K562 (cell line): Measurements from ENCODE around the gene ABCA3. TPM values are rescaled to one million over a fixed set of nuclear protein-coding genes. Genes with fewer than 3 reads are reported as not detected.
A peak's percentile ranks its signal among the peaks of the same experiment; 100 is the strongest.

Experiments used
- ATAC-seq: fragments of 200-7000 bp; cut with Tn5 transposase; 3 replicates; pipeline ENCODE4 v1.9.1; 2020; ENCODE audit warnings: moderate library complexity
- BruUV-seq: library from RNA; stranded (reverse); fragments of 400-500 nt; replicated peaks from 2 replicates; lab custom pipeline; 2021; lab: Mats Ljungman, UMichigan
- CTCF ChIA-PET: fragments of 300-600 bp; formaldehyde crosslinking; extraction: SDS; loops from one replicate; lab custom pipeline; 2021; ENCODE audit warnings: low intra/inter-chr PET ratio; lab: Yijun Ruan, JAX
- POLR2A ChIA-PET: fragments of 300-600, 350-650 bp; sonication (Branson Sonifier 250); formaldehyde crosslinking; extraction: SDS; loops from one replicate; lab custom pipeline; 2021; ENCODE audit warnings: antibody characterized with exemption, inconsistent platforms; lab: Yijun Ruan, JAX
- DNase-seq, 4 experiments: peaks; one replicate each; pipeline versions ENCODE4 v3.0.0 to v3.0.0-alpha.2; 2011 to 2018; ENCODE audit warnings: low spot score in 3 of 4, mixed read lengths in 3 of 4; ENCODE audit errors: extremely low read depth in 1 of 4
- FAIRE-seq: peaks from 2 replicates; lab custom pipeline; 2011; peaks lifted over from hg19 to GRCh38; lab: Jason Lieb, UNC
- H2AFZ ChIP-seq: 2 replicates; pipeline ENCODE4 v1.6.0; 2011; ENCODE audit warnings: low read depth, low read length, control low read depth, inconsistent platforms
- H3K27ac ChIP-seq: fragments of 200-600 bp; 3 replicates; pipeline ENCODE4 v1.8.0; 2011; ENCODE audit warnings: low read depth, mild to moderate bottlenecking, control low read depth, inconsistent platforms, low read length, moderate library complexity, mixed read lengths; ENCODE audit errors: extremely low read depth
- H3K27me3 ChIP-seq, 2 experiments: fragments of 300-600 bp in 1 of 2; 2 replicates in 1 of 2; 3 replicates in 1 of 2; pipeline versions ENCODE4 v1.6.0 to v1.8.0; 2011; ENCODE audit warnings: inconsistent platforms in 2 of 2, low read length in 2 of 2, mild to moderate bottlenecking in 1 of 2, mixed read lengths in 1 of 2, moderate library complexity in 1 of 2; ENCODE audit not compliant: control insufficient read depth in 2 of 2, insufficient read depth in 2 of 2
- H3K36me3 ChIP-seq: fragments of 300-600 bp; 3 replicates; pipeline ENCODE4 v1.8.0; 2011; ENCODE audit warnings: mild to moderate bottlenecking, low read length, inconsistent platforms; ENCODE audit not compliant: control insufficient read depth, insufficient read depth
- H3K4me1 ChIP-seq, 2 experiments: fragments of 200-600 bp in 1 of 2; replicated peaks in 1 of 2; 2 replicates in 1 of 2; 3 replicates in 1 of 2; pipeline versions ENCODE4 v1.5.1 to v1.8.0; 2011; ENCODE audit warnings: inconsistent platforms in 2 of 2, low read length in 2 of 2, mild to moderate bottlenecking in 1 of 2, mixed read lengths in 1 of 2, moderate library complexity in 1 of 2; ENCODE audit not compliant: control insufficient read depth in 2 of 2, insufficient read depth in 2 of 2
- H3K4me2 ChIP-seq: 2 replicates; pipeline ENCODE4 v1.6.1; 2011; ENCODE audit warnings: low read length, control low read depth, inconsistent platforms, mixed read lengths; ENCODE audit not compliant: insufficient read depth
- H3K4me3 ChIP-seq: fragments of 200-600 bp; sonication (generic), shearing (Covaris generic); 2 replicates; pipeline ENCODE4 v1.5.1; 2016; ENCODE audit warnings: control low read depth, inconsistent platforms
- H3K79me2 ChIP-seq: fragments of 200-600 bp; 3 replicates; pipeline ENCODE4 v1.8.0; 2011; ENCODE audit warnings: low read length, inconsistent platforms; ENCODE audit not compliant: control insufficient read depth, insufficient read depth
- H3K9ac ChIP-seq, 2 experiments: 2 replicates each; pipeline versions ENCODE4 v1.6.0 to v1.6.1; 2011; ENCODE audit warnings: low read depth in 2 of 2, low read length in 2 of 2, control low read depth in 1 of 2, inconsistent platforms in 1 of 2, mild to moderate bottlenecking in 1 of 2, mixed read lengths in 1 of 2; ENCODE audit not compliant: insufficient read depth in 1 of 2
- H3K9me1 ChIP-seq: one replicate; pipeline ENCODE4 v1.6.0; 2011; ENCODE audit warnings: inconsistent platforms, mild to moderate bottlenecking, low read length, moderate library complexity; ENCODE audit not compliant: control insufficient read depth, insufficient read depth
- H3K9me3 ChIP-seq: replicated peaks from 2 replicates; pipeline ENCODE4 v1.5.1; 2011; ENCODE audit warnings: low read depth, low read length, inconsistent platforms; ENCODE audit not compliant: control insufficient read depth, insufficient read depth
- H4K20me1 ChIP-seq: replicated peaks from 2 replicates; pipeline ENCODE4 v1.6.1; 2011; ENCODE audit warnings: low read length, inconsistent platforms, mixed read lengths; ENCODE audit not compliant: control insufficient read depth, insufficient read depth
- BRD9 ChIP-seq: fragments of 450-650 bp; IDR thresholded peaks from 2 replicates; pipeline ENCODE4 v1.6.1; 2018; ENCODE audit warnings: low read depth; ENCODE audit not compliant: partially characterized antibody
- MLLT1 ChIP-seq, 2 experiments: fragments of 450-650 bp; IDR thresholded peaks; 2 replicates each; pipeline ENCODE4 v1.6.1; 2016
- NBN ChIP-seq: fragments of 450-650 bp; IDR thresholded peaks from 2 replicates; pipeline ENCODE4 v1.6.1; 2016; ENCODE audit warnings: low read depth, mild to moderate bottlenecking
- POLR2G ChIP-seq: fragments of 200-400 bp; formaldehyde crosslinking; IDR thresholded peaks from 2 replicates; pipeline ENCODE4 v1.6.1; 2017; ENCODE audit warnings: low read depth, mild to moderate bottlenecking, antibody characterized with exemption, low read length, moderate library complexity
- TAF9B ChIP-seq: fragments of 450-650 bp; IDR thresholded peaks from 2 replicates; pipeline ENCODE4 v1.6.1; 2018; ENCODE audit warnings: mild to moderate bottlenecking; ENCODE audit not compliant: partially characterized antibody
- ZNF23 ChIP-seq: fragments of 250-450 bp; sonication (Bioruptor Pico); IDR thresholded peaks from 2 replicates; pipeline ENCODE4 v1.4.0; 2020; ENCODE audit warnings: mild to moderate bottlenecking
- WGBS: fragments of 100-300 bp; shearing (Covaris generic); methylation state at CpG from one replicate; pipeline ENCODE4 v1.1.6; 2016; ENCODE audit warnings: low coverage, mixed read lengths; ENCODE audit not compliant: insufficient coverage; ENCODE audit errors: missing lambda C conversion rate; 5-methylcytosine and 5-hydroxymethylcytosine counted together
- in situ Hi-C: fragments of 300-500 bp; cut with MboI; formaldehyde crosslinking; loops from 4 replicates; pipeline ENCODE4 v1.15.0; 2018; ENCODE audit warnings: inconsistent platforms, mixed read lengths
- intact Hi-C: fragments of 100-400 bp; cut with micrococcal nuclease; formaldehyde crosslinking; loops from 2 replicates; pipeline ENCODE4 v1.14.2; 2022
- polyA plus RNA-seq, 8 experiments: library from polyadenylated mRNA; depleted of rRNA in 4 of 8; stranded (reverse) in 5 of 8; unstranded in 3 of 8; fragments of >200 nt; fragmentation: Nextera tagmentation in 2 of 8; fragmentation: Illumina TruSeq in 1 of 8; extraction: Ambion mirVana in 2 of 8; extraction: Trizol in 1 of 8; gene quantifications; 2 replicates each; pipeline versions ENCODE4 v1.2.1 to v1.2.3, GENCODE V29; 2011 to 2014; ENCODE audit warnings: inconsistent platforms in 1 of 8, missing spikeins in 1 of 8
- total RNA-seq, 7 experiments: library from RNA; depleted of rRNA in 6 of 7; stranded (reverse); fragments of >200 nt in 6 of 7; fragmentation: Illumina TruSeq in 2 of 7; extraction: Trizol in 2 of 7; gene quantifications; 2 replicates each; pipeline versions ENCODE4 v1.2.1 to v1.2.3, GENCODE V29; 2011 to 2021; ENCODE audit warnings: low replicate concordance in 1 of 7
- TF ChIP-seq, protein P1 (sequence below): fragments of 250-450 bp; sonication (Bioruptor Pico); IDR thresholded peaks from 2 replicates; pipeline ENCODE4 v1.8.0; 2021; ENCODE audit warnings: mild to moderate bottlenecking, moderate library complexity

The ABCA3 gene
- total and polyA plus RNA-seq, 9 of the 15 experiments (the other 6 are each of a cell fraction or from before 2014, with no cell fraction given): 0.66 to 23.7 (median 6.9) TPM

- Histone ChIP-seq H3K27me3 (no peaks in the 10 kb centered on the region), H3K27ac (no peak overlapping the region), H3K4me2 (no peak overlapping the region), H2AFZ (no peak overlapping the region), H3K9me1 (no peaks in the 10 kb centered on the region), H3K4me3 (no peak overlapping the region), H3K79me2 (no peaks in the 10 kb centered on the region), H4K20me1 (no peaks in the 10 kb centered on the region; the same call in 1 of the 2 replicates), H3K36me3 (peaks cover 49% of the 10 kb centered on the region; the same call in 2 of the 3 replicates), H3K4me1 (peaks cover 0 to 3% of the 10 kb centered on the region in 2 experiments; a peak in 2 of 5 replicates), H3K9ac (peak overlapping the region in 1 of 2 experiments; percentile 35; a peak in 1 of 4 replicates), H3K9me3 (no peaks in the 10 kb centered on the region)
- DNase-seq: no peak
- POLR2A ChIA-PET: interaction anchor here (0.6 kb wide), 1 partner anchor 256 kb away, joined by 3 read pairs; no protein-coding TSS in a partner anchor
- BruUV-seq: no TSS peak
- no peak for FAIRE-seq
- intact Hi-C loops (no loop called here), in situ Hi-C loops (no loop called here)
- CTCF ChIA-PET: no interaction called here
- TF ChIP-seq, protein P1, sequence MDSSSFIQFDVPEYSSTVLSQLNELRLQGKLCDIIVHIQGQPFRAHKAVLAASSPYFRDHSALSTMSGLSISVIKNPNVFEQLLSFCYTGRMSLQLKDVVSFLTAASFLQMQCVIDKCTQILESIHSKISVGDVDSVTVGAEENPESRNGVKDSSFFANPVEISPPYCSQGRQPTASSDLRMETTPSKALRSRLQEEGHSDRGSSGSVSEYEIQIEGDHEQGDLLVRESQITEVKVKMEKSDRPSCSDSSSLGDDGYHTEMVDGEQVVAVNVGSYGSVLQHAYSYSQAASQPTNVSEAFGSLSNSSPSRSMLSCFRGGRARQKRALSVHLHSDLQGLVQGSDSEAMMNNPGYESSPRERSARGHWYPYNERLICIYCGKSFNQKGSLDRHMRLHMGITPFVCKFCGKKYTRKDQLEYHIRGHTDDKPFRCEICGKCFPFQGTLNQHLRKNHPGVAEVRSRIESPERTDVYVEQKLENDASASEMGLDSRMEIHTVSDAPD (CRISPR knock-in tag): no peak
- TF ChIP-seq POLR2G: 0 out of 2 replicates have a peak, but pooled peaks have one; percentile 48
- TF ChIP-seq NBN: no peak
- no peak for TF ChIP-seq MLLT1 (IDR thresholded peaks at IDR 0.05)
- no peak for TF ChIP-seq ZNF23 (CRISPR knock-in tag)
- no peak for TF ChIP-seq BRD9
- TF ChIP-seq TAF9B: no peak
- no peak for ATAC-seq
- WGBS: 90% methylated on average over 22 of the region's 23 CpGs
Measured at GRCh38 chr16:2319606-2320005, 20.9 kb downstream of the ABCA3 start.
